Measurements from ENCODE around the gene ARHGEF26.

DNA sequence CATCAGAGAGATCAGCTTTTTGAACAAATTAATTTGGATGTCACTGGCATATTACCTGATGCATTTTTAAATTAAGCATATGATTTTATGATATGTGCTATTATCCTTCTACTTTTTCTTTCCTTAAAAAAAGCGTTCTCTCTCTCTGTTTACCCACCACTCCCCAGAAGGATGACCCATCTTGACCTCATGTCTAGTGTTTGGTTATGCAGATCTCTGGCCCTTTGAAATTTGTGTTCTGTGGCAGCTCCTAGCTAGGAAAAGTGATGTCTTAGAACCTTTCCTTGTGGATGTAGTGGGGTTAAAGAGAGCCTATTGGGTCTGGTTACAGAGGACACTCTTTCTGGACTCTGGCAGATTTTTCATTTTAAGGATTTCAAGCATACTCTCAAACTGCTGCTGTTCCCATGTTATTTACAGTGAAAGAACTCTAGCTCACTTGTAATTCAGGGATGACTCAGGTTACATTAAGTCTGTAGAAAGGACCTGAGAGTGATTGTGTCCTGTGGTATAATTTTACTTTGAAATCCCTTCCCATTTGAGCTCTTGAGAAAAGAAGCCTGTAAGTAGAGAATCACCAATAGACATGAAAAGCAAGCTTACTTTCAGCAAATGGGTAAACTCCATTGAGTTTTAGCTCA is 23.8 kb downstream of the ARHGEF26 start:
- TF ChIP-seq, protein P1, sequence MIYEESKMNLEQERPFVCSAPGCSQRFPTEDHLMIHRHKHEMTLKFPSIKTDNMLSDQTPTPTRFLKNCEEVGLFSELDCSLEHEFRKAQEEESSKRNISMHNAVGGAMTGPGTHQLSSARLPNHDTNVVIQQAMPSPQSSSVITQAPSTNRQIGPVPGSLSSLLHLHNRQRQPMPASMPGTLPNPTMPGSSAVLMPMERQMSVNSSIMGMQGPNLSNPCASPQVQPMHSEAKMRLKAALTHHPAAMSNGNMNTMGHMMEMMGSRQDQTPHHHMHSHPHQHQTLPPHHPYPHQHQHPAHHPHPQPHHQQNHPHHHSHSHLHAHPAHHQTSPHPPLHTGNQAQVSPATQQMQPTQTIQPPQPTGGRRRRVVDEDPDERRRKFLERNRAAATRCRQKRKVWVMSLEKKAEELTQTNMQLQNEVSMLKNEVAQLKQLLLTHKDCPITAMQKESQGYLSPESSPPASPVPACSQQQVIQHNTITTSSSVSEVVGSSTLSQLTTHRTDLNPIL (CRISPR knock-in tag; IDR thresholded peaks at IDR 0.05; ENCODE audit: low read depth) = no peak
- TF ChIP-seq ZFP3 (CRISPR knock-in tag; IDR thresholded peaks at IDR 0.05) (no peak), ZNF8 (CRISPR knock-in tag; IDR thresholded peaks at IDR 0.05) (no peak), RARB (CRISPR knock-in tag; IDR thresholded peaks at IDR 0.05) (no peak), TCF4 (CRISPR knock-in tag; IDR thresholded peaks at IDR 0.05; ENCODE audit: borderline replicate concordance) (no peak), ESRRG (CRISPR knock-in tag; IDR thresholded peaks at IDR 0.05) (no peak), SNAI2 (CRISPR knock-in tag; IDR thresholded peaks at IDR 0.05) (no peak), ZNF70 (CRISPR knock-in tag; IDR thresholded peaks at IDR 0.05) (no peak), ZNF565 (CRISPR knock-in tag; conservative IDR thresholded peaks at IDR 0.05; ENCODE audit: low read depth) (no peak), ARNTL (CRISPR knock-in tag; IDR thresholded peaks at IDR 0.05; ENCODE audit: borderline replicate concordance, low read depth) (no peak), ZFP30 (CRISPR knock-in tag; IDR thresholded peaks at IDR 0.05) (no peak)
- TF ChIP-seq, protein P2, sequence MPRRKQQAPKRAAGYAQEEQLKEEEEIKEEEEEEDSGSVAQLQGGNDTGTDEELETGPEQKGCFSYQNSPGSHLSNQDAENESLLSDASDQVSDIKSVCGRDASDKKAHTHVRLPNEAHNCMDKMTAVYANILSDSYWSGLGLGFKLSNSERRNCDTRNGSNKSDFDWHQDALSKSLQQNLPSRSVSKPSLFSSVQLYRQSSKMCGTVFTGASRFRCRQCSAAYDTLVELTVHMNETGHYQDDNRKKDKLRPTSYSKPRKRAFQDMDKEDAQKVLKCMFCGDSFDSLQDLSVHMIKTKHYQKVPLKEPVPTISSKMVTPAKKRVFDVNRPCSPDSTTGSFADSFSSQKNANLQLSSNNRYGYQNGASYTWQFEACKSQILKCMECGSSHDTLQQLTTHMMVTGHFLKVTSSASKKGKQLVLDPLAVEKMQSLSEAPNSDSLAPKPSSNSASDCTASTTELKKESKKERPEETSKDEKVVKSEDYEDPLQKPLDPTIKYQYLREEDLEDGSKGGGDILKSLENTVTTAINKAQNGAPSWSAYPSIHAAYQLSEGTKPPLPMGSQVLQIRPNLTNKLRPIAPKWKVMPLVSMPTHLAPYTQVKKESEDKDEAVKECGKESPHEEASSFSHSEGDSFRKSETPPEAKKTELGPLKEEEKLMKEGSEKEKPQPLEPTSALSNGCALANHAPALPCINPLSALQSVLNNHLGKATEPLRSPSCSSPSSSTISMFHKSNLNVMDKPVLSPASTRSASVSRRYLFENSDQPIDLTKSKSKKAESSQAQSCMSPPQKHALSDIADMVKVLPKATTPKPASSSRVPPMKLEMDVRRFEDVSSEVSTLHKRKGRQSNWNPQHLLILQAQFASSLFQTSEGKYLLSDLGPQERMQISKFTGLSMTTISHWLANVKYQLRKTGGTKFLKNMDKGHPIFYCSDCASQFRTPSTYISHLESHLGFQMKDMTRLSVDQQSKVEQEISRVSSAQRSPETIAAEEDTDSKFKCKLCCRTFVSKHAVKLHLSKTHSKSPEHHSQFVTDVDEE (CRISPR knock-in tag; IDR thresholded peaks at IDR 0.05) = no peak
- TF ChIP-seq, protein P3, sequence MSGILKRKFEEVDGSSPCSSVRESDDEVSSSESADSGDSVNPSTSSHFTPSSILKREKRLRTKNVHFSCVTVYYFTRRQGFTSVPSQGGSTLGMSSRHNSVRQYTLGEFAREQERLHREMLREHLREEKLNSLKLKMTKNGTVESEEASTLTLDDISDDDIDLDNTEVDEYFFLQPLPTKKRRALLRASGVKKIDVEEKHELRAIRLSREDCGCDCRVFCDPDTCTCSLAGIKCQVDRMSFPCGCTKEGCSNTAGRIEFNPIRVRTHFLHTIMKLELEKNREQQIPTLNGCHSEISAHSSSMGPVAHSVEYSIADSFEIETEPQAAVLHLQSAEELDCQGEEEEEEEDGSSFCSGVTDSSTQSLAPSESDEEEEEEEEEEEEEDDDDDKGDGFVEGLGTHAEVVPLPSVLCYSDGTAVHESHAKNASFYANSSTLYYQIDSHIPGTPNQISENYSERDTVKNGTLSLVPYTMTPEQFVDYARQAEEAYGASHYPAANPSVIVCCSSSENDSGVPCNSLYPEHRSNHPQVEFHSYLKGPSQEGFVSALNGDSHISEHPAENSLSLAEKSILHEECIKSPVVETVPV (CRISPR knock-in tag; IDR thresholded peaks at IDR 0.05) = no peak
- TF ChIP-seq, protein P4, sequence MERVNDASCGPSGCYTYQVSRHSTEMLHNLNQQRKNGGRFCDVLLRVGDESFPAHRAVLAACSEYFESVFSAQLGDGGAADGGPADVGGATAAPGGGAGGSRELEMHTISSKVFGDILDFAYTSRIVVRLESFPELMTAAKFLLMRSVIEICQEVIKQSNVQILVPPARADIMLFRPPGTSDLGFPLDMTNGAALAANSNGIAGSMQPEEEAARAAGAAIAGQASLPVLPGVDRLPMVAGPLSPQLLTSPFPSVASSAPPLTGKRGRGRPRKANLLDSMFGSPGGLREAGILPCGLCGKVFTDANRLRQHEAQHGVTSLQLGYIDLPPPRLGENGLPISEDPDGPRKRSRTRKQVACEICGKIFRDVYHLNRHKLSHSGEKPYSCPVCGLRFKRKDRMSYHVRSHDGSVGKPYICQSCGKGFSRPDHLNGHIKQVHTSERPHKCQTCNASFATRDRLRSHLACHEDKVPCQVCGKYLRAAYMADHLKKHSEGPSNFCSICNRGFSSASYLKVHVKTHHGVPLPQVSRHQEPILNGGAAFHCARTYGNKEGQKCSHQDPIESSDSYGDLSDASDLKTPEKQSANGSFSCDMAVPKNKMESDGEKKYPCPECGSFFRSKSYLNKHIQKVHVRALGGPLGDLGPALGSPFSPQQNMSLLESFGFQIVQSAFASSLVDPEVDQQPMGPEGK (CRISPR knock-in tag; IDR thresholded peaks at IDR 0.05; ENCODE audit: borderline replicate concordance) = no peak
